ELR (cell line): ENCODE measurements around the gene COL26A1.
"Not testable (repeated sequence)": the region's sequence is repeated elsewhere in the genome, so short reads cannot be mapped to it uniquely, and the experiment has no call there.

Experiments used
- DNase-seq: peaks from one replicate; pipeline ENCODE4 v3.0.0-alpha.2; 2015; ENCODE audit warnings: low read depth

The COL26A1 gene

GRCh38 chr7:101442426-101443070 is 79.9 kb downstream of the COL26A1 start:
- no peak for DNase-seq

GRCh38 chr7:101450064-101450463 is 87.4 kb downstream of the COL26A1 start:
- no peak for DNase-seq

- DNase-seq: no peak
These were observed 90.9 kb downstream of the COL26A1 start for GRCh38 chr7:101453617-101454016.

- DNase-seq: no peak
These were observed 94.5 kb downstream of the COL26A1 start for GRCh38 chr7:101457001-101457750.

- no peak for DNase-seq
These were observed 102.5 kb downstream of the COL26A1 start for GRCh38 chr7:101465131-101465530.

GRCh38 chr7:101465576-101466196 is 103.0 kb downstream of the COL26A1 start:
- no peak for DNase-seq

GRCh38 chr7:101466871-101467270 is 104.2 kb downstream of the COL26A1 start:
- no peak for DNase-seq

- no peak for DNase-seq
These were observed 106.0 kb downstream of the COL26A1 start for GRCh38 chr7:101468546-101469275.

GRCh38 chr7:101470668-101471487 is 108.2 kb downstream of the COL26A1 start:
- no peak for DNase-seq

GRCh38 chr7:101474178-101474577 is 111.5 kb downstream of the COL26A1 start:
- DNase-seq: no peak

- not testable (repeated sequence) for DNase-seq
These were observed 113.0 kb downstream of the COL26A1 start for GRCh38 chr7:101475691-101476090.

GRCh38 chr7:101479217-101479616 is 116.5 kb downstream of the COL26A1 start:
- DNase-seq: no peak

- not testable (repeated sequence) for DNase-seq
These were observed 123.4 kb downstream of the COL26A1 start for GRCh38 chr7:101486056-101486432.

GRCh38 chr7:101486433-101487104 is 123.9 kb downstream of the COL26A1 start:
- DNase-seq: no peak

GRCh38 chr7:101487105-101487458 is 124.4 kb downstream of the COL26A1 start:
- no peak for DNase-seq

- DNase-seq: no peak
These were observed 125.1 kb downstream of the COL26A1 start for GRCh38 chr7:101487753-101488152.

- DNase-seq: no peak
These were observed 126.3 kb downstream of the COL26A1 start for GRCh38 chr7:101488826-101489572.

GRCh38 chr7:101490439-101490838 is 127.8 kb downstream of the COL26A1 start:
- DNase-seq: not testable (repeated sequence)

GRCh38 chr7:101491442-101491841 is 128.8 kb downstream of the COL26A1 start:
- not testable (repeated sequence) for DNase-seq

GRCh38 chr7:101494602-101495329 is 132.1 kb downstream of the COL26A1 start:
- DNase-seq: no peak
